Left ventricle myocardium inferior (tissue), 1 donor: ENCODE results near the gene HPS5. TPM values are rescaled to one million over a fixed set of nuclear protein-coding genes. Genes with fewer than 3 reads are reported as not detected.

Experiments used
- DNase-seq: peaks from one replicate; pipeline ENCODE4 v3.0.0-alpha.2; 2020
- H3K27ac ChIP-seq: fragments of 200-600 bp; replicated peaks from 2 replicates; pipeline ENCODE4 v1.8.0; 2021
- H3K27me3 ChIP-seq: fragments of 200-600 bp; 2 replicates; pipeline ENCODE4 v1.8.0; 2021; ENCODE audit warnings: low read depth
- H3K36me3 ChIP-seq: fragments of 200-600 bp; 2 replicates; pipeline ENCODE4 v1.8.0; 2021
- H3K4me1 ChIP-seq: fragments of 200-600 bp; 2 replicates; pipeline ENCODE4 v1.8.0; 2021
- H3K4me3 ChIP-seq: fragments of 200-600 bp; 2 replicates; pipeline ENCODE4 v1.8.0; 2021; ENCODE audit warnings: mild to moderate bottlenecking, moderate library complexity
- H3K9me3 ChIP-seq: fragments of 200-600 bp; replicated peaks from 2 replicates; pipeline ENCODE4 v1.8.0; 2021
- CTCF ChIP-seq: fragments of 200-600 bp; IDR thresholded peaks from 2 replicates; pipeline ENCODE4 v1.8.0; 2021; ENCODE audit warnings: antibody characterized with exemption, mild to moderate bottlenecking, borderline replicate concordance
- intact Hi-C: fragments of 100-400 bp; cut with micrococcal nuclease; formaldehyde crosslinking; loops from one replicate; pipeline ENCODE4 v1.11.0; 2022
- long read RNA-seq: library from polyadenylated mRNA; unstranded; transcript quantifications from one replicate; pipeline ENCODE4 v2.0.0, GENCODE V29; 2021
- total RNA-seq: library from RNA; stranded (reverse); fragmentation: NEBNext Ultra II Directional; extraction: Animal tissue kit (Norgen Biotek cat#: 25700); gene quantifications from one replicate; pipeline ENCODE4 v1.2.1, GENCODE V29; 2021
- donor health status: DM: no; HTN: yes; CAD: no; lungs with severe emphysema.

Gene HPS5
- total RNA-seq, result 11.5 TPM
- long read RNA-seq, full-length matches to known transcripts, result 14 of 28 reads
- long read RNA-seq, partial matches to known transcripts, result 4 of 28 reads
- long read RNA-seq, other reads (novel, unspliced or antisense), result 10 of 28 reads

GRCh38 chr11:18321969-18322711 lies at the start of gene HPS5, which contains the start of gene GTF2H1:
HPS5 (minus strand) TSS chr11:18322140; CDS start chr11:18317858, 4,282 bp downstream.
GTF2H1 (plus strand) TSS chr11:18322567; CDS start chr11:18333075, 10,508 bp downstream.
- Histone ChIP-seq H3K4me1 (peaks cover 59% of the 10 kb centered on the region), H3K4me3 (peak within 1 kb of the TSS; percentile 91), H3K27ac (peak within 1 kb of the TSS; percentile 98), H3K9me3 (no peaks in the 10 kb centered on the region), H3K36me3 (peaks cover 7% of the 10 kb centered on the region), H3K27me3 (no peaks in the 10 kb centered on the region)
- intact Hi-C loops, result no loop called here
- no peak for TF ChIP-seq CTCF
- DNase-seq, result peak; percentile 95

GRCh38 chr11:18371279-18371678 lies 49.3 kb upstream of the HPS5 start:
- no peak overlapping the region for H3K4me3 ChIP-seq
- no peaks in the 10 kb centered on the region for H3K9me3 ChIP-seq
- no peak for DNase-seq
- intact Hi-C loops, result no loop called here
- no peaks in the 10 kb centered on the region for H3K4me1 ChIP-seq
- no peaks in the 10 kb centered on the region for H3K27me3 ChIP-seq
- no peak for TF ChIP-seq CTCF
- no peak overlapping the region for H3K27ac ChIP-seq
- H3K36me3 ChIP-seq, result peaks cover 17% of the 10 kb centered on the region

- Histone ChIP-seq H3K27ac (no peak overlapping the region), H3K9me3 (no peaks in the 10 kb centered on the region), H3K27me3 (no peaks in the 10 kb centered on the region), H3K4me1 (no peaks in the 10 kb centered on the region), H3K36me3 (peaks cover 36% of the 10 kb centered on the region), H3K4me3 (no peak overlapping the region)
- intact Hi-C loops, result no loop called here
- no peak for TF ChIP-seq CTCF
- DNase-seq, result no peak
Measured at GRCh38 chr11:18369398-18369797, 47.5 kb upstream of the HPS5 start.

- Histone ChIP-seq H3K27me3 (no peaks in the 10 kb centered on the region), H3K27ac (no peak overlapping the region), H3K4me1 (no peaks in the 10 kb centered on the region), H3K4me3 (no peak overlapping the region), H3K36me3 (peaks cover 47% of the 10 kb centered on the region), H3K9me3 (no peaks in the 10 kb centered on the region)
- intact Hi-C loops, result no loop called here
- TF ChIP-seq CTCF, result no peak
- no peak for DNase-seq
Measured at GRCh38 chr11:18368221-18368620, 46.3 kb upstream of the HPS5 start.

- intact Hi-C loops, result no loop called here
- H3K4me1 ChIP-seq, result no peaks in the 10 kb centered on the region
- no peaks in the 10 kb centered on the region for H3K27me3 ChIP-seq
- H3K9me3 ChIP-seq, result no peaks in the 10 kb centered on the region
- TF ChIP-seq CTCF, result no peak
- peaks cover 55% of the 10 kb centered on the region for H3K36me3 ChIP-seq
- no peak for DNase-seq
- no peak overlapping the region for H3K4me3 ChIP-seq
- no peak overlapping the region for H3K27ac ChIP-seq
Measured at GRCh38 chr11:18367431-18367830, 45.5 kb upstream of the HPS5 start.
